GM04504 (cell line): ENCODE measurements around the gene FETUB.
"Not testable (repeated sequence)": the region's sequence is repeated elsewhere in the genome, so short reads cannot be mapped to it uniquely, and the experiment has no call there.

ENCODE experiments used
- DNase-seq: peaks from one replicate; pipeline ENCODE4 v3.0.0-alpha.2; 2012; ENCODE audit warnings: low read depth

Gene FETUB

DNA sequence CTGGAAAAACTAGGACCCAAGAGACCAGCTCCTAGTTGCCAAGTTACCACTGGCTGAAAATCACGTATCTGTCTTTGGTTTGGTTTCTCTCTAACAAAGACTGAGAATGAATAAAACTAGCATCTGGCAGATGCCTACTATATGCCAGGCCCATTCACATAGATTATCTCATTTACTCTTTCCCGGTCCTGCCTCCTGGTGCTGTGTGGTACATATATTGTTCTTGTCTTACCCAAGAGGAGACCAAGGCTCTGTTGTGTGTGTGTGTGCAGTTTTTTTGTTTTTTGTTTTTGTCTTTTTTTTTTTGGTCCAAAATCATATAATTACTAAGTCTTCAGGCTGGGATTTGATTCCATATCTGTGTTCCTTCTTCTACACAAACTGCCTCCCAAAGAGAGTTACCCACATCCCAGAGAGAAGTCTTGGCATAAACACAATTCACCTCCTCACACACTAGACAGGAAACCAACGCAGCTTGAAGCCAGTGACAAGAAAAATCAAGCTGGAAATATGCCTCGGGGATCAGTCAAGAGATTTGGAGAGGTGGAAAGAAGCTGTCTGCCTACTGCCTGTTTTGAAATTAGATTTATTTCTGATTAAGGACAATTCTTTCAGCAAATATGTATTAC is 26.4 kb upstream of the FETUB start:
- no peak for DNase-seq

GRCh38 chr3:186614266-186614596 is 26.0 kb upstream of the FETUB start:
- no peak for DNase-seq

GRCh38 chr3:186614597-186615483 is 25.4 kb upstream of the FETUB start:
- DNase-seq: peak; percentile 43

- DNase-seq: no peak
These were observed 23.9 kb upstream of the FETUB start for GRCh38 chr3:186616299-186616617.

DNA sequence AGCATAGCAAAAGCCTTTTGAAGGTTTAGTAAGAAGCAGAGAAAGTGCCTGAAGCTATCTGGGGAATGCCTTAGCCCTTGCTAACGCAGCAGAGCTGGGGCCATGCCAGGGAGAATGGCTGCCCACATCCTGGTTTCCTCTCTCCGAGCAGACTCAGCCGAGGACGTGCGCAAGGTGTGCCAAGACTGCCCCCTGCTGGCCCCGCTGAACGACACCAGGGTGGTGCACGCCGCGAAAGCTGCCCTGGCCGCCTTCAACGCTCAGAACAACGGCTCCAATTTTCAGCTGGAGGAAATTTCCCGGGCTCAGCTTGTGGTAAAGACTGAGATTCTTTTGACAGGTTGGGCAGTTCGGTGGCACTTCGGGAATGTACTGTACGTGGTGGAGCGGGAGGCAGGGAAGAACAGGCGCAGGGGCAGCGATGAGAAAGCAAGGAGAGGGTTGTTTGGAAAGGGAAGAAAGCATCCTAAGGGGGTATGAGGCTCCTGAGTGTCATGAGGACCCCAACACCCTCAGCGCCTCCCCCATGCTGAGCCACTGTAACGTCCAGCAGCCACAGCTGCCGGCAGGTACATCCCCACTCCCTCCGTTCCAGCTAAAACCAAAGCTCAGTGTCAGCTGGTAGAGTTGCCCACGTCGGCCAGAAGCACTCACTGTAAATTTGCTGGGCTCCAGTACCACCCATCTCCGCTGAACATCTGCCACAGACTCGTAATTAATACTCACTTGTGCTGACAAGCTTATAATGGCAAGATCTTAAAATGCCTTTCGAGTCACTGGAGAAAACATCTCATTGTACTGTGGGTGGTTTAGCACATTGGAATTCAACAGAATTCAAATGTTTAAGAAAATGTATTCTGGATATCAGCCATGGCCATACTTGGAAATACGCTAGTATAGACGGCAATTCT is 22.9 kb upstream of the FETUB start:
- peak; percentile 96 for DNase-seq

GRCh38 chr3:186618318-186618938 is 21.8 kb upstream of the FETUB start:
- DNase-seq: no peak

DNA sequence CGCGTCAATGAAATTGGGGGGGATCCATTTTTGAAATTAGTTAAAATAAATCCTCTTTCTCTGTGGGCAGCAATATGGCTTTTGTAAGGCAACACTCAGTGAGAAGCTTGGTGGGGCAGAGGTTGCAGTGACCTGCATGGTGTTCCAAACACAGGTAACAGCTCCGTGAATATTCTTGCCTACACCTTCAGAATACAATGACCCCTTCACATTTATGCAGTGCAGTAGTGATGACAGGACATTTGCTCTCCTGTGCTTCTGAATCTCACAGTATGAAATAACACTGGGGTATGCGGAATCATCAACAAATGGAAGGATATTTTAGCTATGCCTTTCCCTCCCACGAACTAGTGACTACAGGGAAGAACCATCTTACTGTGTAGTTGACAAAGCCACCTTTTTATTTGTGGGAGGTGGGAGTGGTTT is 20.4 kb upstream of the FETUB start:
- DNase-seq: no peak

DNA sequence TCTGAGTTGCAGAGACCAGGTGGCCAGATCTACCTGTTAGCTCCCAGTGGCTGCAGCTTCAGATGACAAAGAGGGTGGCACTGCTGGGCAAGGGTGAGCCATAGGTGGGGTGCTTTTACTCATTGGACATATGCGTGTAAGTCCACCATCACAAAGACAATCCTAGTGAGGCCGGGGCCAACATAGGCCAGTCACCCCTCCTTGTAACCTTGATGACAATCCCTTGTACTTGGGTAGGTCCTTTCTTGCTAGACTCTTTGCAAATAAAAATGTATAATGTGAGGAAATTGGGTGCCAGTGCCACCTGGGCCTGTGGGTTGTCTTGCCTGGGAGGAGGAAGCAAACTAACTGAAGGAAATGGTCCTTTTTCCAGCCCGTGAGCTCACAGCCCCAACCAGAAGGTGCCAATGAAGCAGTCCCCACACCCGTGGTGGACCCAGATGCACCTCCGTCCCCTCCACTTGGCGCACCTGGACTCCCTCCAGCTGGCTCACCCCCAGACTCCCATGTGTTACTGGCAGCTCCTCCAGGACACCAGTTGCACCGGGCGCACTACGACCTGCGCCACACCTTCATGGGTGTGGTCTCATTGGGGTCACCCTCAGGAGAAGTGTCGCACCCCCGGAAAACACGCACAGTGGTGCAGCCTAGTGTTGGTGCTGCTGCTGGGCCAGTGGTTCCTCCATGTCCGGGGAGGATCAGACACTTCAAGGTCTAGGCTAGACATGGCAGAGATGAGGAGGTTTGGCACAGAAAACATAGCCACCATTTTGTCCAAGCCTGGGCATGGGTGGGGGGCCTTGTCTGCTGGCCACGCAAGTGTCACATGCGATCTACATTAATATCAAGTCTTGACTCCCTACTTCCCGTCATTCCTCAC is 19.7 kb upstream of the FETUB start:
- DNase-seq: no peak

GRCh38 chr3:186621894-186622650 is 18.1 kb upstream of the FETUB start:
- DNase-seq: no peak

GRCh38 chr3:186622651-186623310 is 17.4 kb upstream of the FETUB start:
- no peak for DNase-seq

GRCh38 chr3:186624598-186624997 is 15.6 kb upstream of the FETUB start:
- DNase-seq: no peak

DNA sequence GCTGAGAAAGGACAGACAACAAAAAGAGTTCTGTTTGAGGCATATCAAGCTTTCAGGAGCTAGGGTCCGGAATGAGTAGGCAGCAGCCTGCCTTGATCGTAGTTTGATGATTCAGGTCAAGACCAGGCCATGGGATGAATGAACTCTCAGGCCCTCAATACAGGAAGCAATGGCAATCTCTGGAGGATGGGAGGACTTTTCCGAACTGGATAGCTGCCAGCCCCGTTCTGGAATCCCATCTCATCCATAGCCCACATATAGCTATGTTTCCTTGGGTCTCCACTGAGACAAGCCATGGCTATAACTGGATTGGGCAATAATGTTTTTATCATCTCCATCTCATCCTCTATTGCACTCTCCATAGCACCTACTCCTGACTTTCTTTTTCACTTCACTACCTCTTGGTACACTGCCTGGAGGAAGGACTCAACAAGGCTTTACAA is 14.6 kb upstream of the FETUB start:
- no peak for DNase-seq

GRCh38 chr3:186626254-186626847 is 13.8 kb upstream of the FETUB start:
- no peak for DNase-seq

DNA sequence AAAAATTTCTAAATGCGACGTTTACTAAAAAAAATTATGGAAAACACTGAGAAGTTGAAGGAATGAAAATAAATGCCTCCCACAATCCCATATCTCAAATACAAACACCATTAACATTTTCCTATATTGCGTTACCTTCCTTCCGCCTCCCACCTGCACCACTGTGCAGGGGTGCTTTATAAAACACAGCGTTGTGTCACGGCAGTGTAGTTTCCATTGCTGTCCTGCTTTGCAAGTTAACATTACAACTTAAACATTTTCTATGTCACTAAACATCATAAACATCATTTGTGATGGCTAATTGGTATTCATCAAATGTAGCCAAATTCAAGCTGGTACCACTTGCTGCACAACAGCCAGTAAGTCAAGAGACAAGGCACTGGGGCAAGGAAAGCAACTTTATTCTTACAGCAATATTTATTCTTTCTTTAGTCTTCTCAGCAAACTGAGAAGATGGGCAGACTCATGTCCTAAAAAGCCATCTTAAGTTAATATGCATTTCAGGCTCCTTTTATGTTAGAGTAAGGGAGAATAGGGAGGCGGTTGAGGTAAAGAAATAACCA is 12.3 kb upstream of the FETUB start:
- no peak for DNase-seq

GRCh38 chr3:186628756-186629155 is 11.4 kb upstream of the FETUB start:
- no peak for DNase-seq

- no peak for DNase-seq
These were observed 9.1 kb upstream of the FETUB start for GRCh38 chr3:186630950-186631641.

GRCh38 chr3:186633481-186633880 is 6.7 kb upstream of the FETUB start:
- no peak for DNase-seq

GRCh38 chr3:186634207-186634606 is 6.0 kb upstream of the FETUB start:
- DNase-seq: not testable (repeated sequence)

GRCh38 chr3:186635532-186635931 is 4.7 kb upstream of the FETUB start:
- no peak for DNase-seq
